IMR-90 (cell line): Measurements from ENCODE around the gene KANSL3. TPM values are rescaled to one million over a fixed set of nuclear protein-coding genes. Genes with fewer than 3 reads are reported as not detected.

Experiments used
- polyA plus RNA-seq, 3 experiments: library from polyadenylated mRNA; depleted of rRNA; stranded (reverse); fragments of >200 nt; gene quantifications; 2 replicates each; pipeline ENCODE4 v1.2.3, GENCODE V29; 2012; ENCODE audit warnings: low replicate concordance in 1 of 3
- total RNA-seq: library from RNA; depleted of rRNA; stranded (reverse); fragments of >200 nt; gene quantifications from 2 replicates; pipeline ENCODE4 v1.2.3, GENCODE V29; 2012; rRNA removed

Gene KANSL3
- total and polyA plus RNA-seq, 2 of the 4 experiments (the other 2 are of a cell fraction) = 22.2 to 26.3 TPM

Other genes starting within 250 kb of the KANSL3 start
- gene NEURL3, start 133.0 kb downstream of the KANSL3 start, total RNA-seq = not detected in 2 replicates
- not detected in 2 replicates for gene NEURL3, start 133.0 kb downstream of the KANSL3 start, polyA plus RNA-seq (2012; rRNA removed)
- gene ARID5A, start 101.6 kb downstream of the KANSL3 start, total RNA-seq = 2.2 and 2.3 TPM in 2 replicates
- 6.7 and 7.2 TPM in 2 replicates for gene ARID5A, start 101.6 kb downstream of the KANSL3 start, polyA plus RNA-seq (2012; rRNA removed)
- gene FER1L5, start 4.5 kb upstream of the KANSL3 start, total RNA-seq = 0.28 and 0.36 TPM in 2 replicates
- 0.09 and 0.15 TPM in 2 replicates for gene FER1L5, start 4.5 kb upstream of the KANSL3 start, polyA plus RNA-seq (2012; rRNA removed)
- gene LMAN2L, start 101.8 kb upstream of the KANSL3 start, total RNA-seq = 19.2 and 22.9 TPM in 2 replicates
- gene LMAN2L, start 101.8 kb upstream of the KANSL3 start, polyA plus RNA-seq (2012; rRNA removed) = 20.8 and 22.5 TPM in 2 replicates
- 1.4 and 2.0 TPM in 2 replicates for gene CNNM4, start 122.6 kb upstream of the KANSL3 start, total RNA-seq
- gene CNNM4, start 122.6 kb upstream of the KANSL3 start, polyA plus RNA-seq (2012; rRNA removed) = 4.1 and 4.6 TPM in 2 replicates
- gene CNNM3, start 178.0 kb upstream of the KANSL3 start, total RNA-seq = 2.2 and 2.3 TPM in 2 replicates
- gene CNNM3, start 178.0 kb upstream of the KANSL3 start, polyA plus RNA-seq (2012; rRNA removed) = 6.1 and 6.3 TPM in 2 replicates
- gene ANKRD23, start 205.7 kb upstream of the KANSL3 start, total RNA-seq = 0.54 and 0.83 TPM in 2 replicates
- gene ANKRD23, start 205.7 kb upstream of the KANSL3 start, polyA plus RNA-seq (2012; rRNA removed) = 1.5 and 1.6 TPM in 2 replicates
- gene ANKRD39, start 219.7 kb upstream of the KANSL3 start, total RNA-seq = 12.5 and 13.6 TPM in 2 replicates
- gene ANKRD39, start 219.7 kb upstream of the KANSL3 start, polyA plus RNA-seq (2012; rRNA removed) = 15.9 and 17.0 TPM in 2 replicates
- gene SEMA4C, start 231.8 kb upstream of the KANSL3 start, total RNA-seq = 13.3 and 15.8 TPM in 2 replicates
- gene SEMA4C, start 231.8 kb upstream of the KANSL3 start, polyA plus RNA-seq (2012; rRNA removed) = 24.3 and 25.5 TPM in 2 replicates